Right cardiac atrium (tissue), 5 donors: Measurements from ENCODE around the gene GOLGA3. TPM values are rescaled to one million over a fixed set of nuclear protein-coding genes. Genes with fewer than 3 reads are reported as not detected.
"Not testable (repeated sequence)": the region's sequence is repeated elsewhere in the genome, so short reads cannot be mapped to it uniquely, and the experiment has no call there.

Experiments used
- ATAC-seq, 2 donors: fragments of 200-7000 bp; cut with Tn5 transposase; one replicate each; pipeline versions ENCODE4 v1.8.0 to v1.9.1; 2020; ENCODE audit warnings: moderate library complexity in 2 of 2, mild to moderate bottlenecking in 1 of 2
- DNase-seq, 3 donors: peaks; one replicate each; pipeline ENCODE4 v3.0.0-alpha.2; 2020
- H3K27ac ChIP-seq: one replicate; pipeline ENCODE4 v1.5.1; 2013; ENCODE audit warnings: mild to moderate bottlenecking, low read length, control low read depth, moderate library complexity
- H3K27me3 ChIP-seq: one replicate; pipeline ENCODE4 v1.6.1; 2013; ENCODE audit not compliant: control insufficient read depth, insufficient read depth
- H3K4me1 ChIP-seq: one replicate; pipeline ENCODE4 v1.6.1; 2013; ENCODE audit warnings: low read length; ENCODE audit not compliant: control insufficient read depth, insufficient read depth
- H3K4me3 ChIP-seq: one replicate; pipeline ENCODE4 v1.5.1; 2013; ENCODE audit warnings: low read length, control low read depth
- H3K9me3 ChIP-seq: one replicate; pipeline ENCODE4 v1.6.1; 2013; ENCODE audit warnings: low read length; ENCODE audit not compliant: control insufficient read depth
- WGBS: extraction: QIAGEN DNeasy Blood & Tissue Kit; methylation state at CpG from one replicate; pipeline ENCODE4 v1.1.7; 2013; 5-methylcytosine and 5-hydroxymethylcytosine counted together
- intact Hi-C, 4 donors: fragments of 100-400 bp; cut with DNase I; formaldehyde crosslinking; loops; one replicate each; pipeline versions ENCODE4 v1.11.0 to v1.14.0; 2022 to 2023
- long read RNA-seq, 4 donors: library from polyadenylated mRNA; unstranded; transcript quantifications; one replicate each; pipeline ENCODE4 v2.0.0, GENCODE V29; 2020 to 2021
- polyA plus RNA-seq: library from polyadenylated mRNA; stranded (reverse); fragments of 200-250 nt; gene quantifications from one replicate; pipeline ENCODE4 v1.2.3, GENCODE V29; 2013
- total RNA-seq, 4 donors: library from RNA; stranded (reverse); fragmentation: NEBNext Ultra II Directional; extraction: Animal tissue kit (Norgen Biotek cat#: 25700); gene quantifications; one replicate each; pipeline ENCODE4 v1.2.1, GENCODE V29; 2021
- donor health status: healthy with polysubstance abuse.
- donor health status: DM: no; HTN: yes; CAD: no.
- donor health status: DM: no; HTN: no; CAD: no.
- donor health status: DM: no; HTN: yes; CAD: no; lungs with severe emphysema.
- donor health status: DM: yes; HTN: yes; CAD: no.

The GOLGA3 gene, protein sequence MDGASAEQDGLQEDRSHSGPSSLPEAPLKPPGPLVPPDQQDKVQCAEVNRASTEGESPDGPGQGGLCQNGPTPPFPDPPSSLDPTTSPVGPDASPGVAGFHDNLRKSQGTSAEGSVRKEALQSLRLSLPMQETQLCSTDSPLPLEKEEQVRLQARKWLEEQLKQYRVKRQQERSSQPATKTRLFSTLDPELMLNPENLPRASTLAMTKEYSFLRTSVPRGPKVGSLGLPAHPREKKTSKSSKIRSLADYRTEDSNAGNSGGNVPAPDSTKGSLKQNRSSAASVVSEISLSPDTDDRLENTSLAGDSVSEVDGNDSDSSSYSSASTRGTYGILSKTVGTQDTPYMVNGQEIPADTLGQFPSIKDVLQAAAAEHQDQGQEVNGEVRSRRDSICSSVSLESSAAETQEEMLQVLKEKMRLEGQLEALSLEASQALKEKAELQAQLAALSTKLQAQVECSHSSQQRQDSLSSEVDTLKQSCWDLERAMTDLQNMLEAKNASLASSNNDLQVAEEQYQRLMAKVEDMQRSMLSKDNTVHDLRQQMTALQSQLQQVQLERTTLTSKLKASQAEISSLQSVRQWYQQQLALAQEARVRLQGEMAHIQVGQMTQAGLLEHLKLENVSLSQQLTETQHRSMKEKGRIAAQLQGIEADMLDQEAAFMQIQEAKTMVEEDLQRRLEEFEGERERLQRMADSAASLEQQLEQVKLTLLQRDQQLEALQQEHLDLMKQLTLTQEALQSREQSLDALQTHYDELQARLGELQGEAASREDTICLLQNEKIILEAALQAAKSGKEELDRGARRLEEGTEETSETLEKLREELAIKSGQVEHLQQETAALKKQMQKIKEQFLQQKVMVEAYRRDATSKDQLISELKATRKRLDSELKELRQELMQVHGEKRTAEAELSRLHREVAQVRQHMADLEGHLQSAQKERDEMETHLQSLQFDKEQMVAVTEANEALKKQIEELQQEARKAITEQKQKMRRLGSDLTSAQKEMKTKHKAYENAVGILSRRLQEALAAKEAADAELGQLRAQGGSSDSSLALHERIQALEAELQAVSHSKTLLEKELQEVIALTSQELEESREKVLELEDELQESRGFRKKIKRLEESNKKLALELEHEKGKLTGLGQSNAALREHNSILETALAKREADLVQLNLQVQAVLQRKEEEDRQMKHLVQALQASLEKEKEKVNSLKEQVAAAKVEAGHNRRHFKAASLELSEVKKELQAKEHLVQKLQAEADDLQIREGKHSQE (N-terminal part only)
- total RNA-seq: 10 to 100 TPM; 28.0 to 49.8 (median 37.2) TPM
- 14.6 TPM for polyA plus RNA-seq
- long read RNA-seq, donor 1, partial matches to known transcripts: 11 of 34 reads
- long read RNA-seq, donor 1, other reads (novel, unspliced or antisense): 23 of 34 reads
- long read RNA-seq, donor 2, partial matches to known transcripts: 3 of 9 reads
- long read RNA-seq, donor 2, other reads (novel, unspliced or antisense): 5 of 9 reads
- long read RNA-seq, donor 3, partial matches to known transcripts: 35 of 69 reads
- long read RNA-seq, donor 3, other reads (novel, unspliced or antisense): 34 of 69 reads
- long read RNA-seq, donor 4, partial matches to known transcripts: 3 of 11 reads
- long read RNA-seq, donor 4, other reads (novel, unspliced or antisense): 8 of 11 reads

- peak; percentile 97 for ATAC-seq
- peak; percentile 95 to 98 (median 98) for DNase-seq
- 2% methylated on average over 74 of the region's 78 CpGs for WGBS
- intact Hi-C loops: no loop called here
- Histone ChIP-seq H3K27ac (peak within 1 kb of the TSS; percentile 93), H3K4me3 (peak within 1 kb of the TSS; percentile 84), H3K27me3 (no peaks in the 10 kb centered on the region), H3K9me3 (no peaks in the 10 kb centered on the region), H3K4me1 (peaks cover 2% of the 10 kb centered on the region)
These were observed at the start of gene GOLGA3 for GRCh38 chr12:132828706-132829534. Gene GOLGA3, minus strand, starts transcription at chr12:132828869. Its CDS starts 6,741 bp downstream, at chr12:132822128.

- ATAC-seq, H3K27me3 ChIP-seq, H3K4me3 ChIP-seq, H3K27ac ChIP-seq, H3K9me3 ChIP-seq, H3K4me1 ChIP-seq, DNase-seq, intact Hi-C loops: not testable (repeated sequence)
- 93% methylated on average over 21 of the region's 21 CpGs for WGBS
These were observed 46.0 kb upstream of the GOLGA3 start for GRCh38 chr12:132874620-132875019.

DNA sequence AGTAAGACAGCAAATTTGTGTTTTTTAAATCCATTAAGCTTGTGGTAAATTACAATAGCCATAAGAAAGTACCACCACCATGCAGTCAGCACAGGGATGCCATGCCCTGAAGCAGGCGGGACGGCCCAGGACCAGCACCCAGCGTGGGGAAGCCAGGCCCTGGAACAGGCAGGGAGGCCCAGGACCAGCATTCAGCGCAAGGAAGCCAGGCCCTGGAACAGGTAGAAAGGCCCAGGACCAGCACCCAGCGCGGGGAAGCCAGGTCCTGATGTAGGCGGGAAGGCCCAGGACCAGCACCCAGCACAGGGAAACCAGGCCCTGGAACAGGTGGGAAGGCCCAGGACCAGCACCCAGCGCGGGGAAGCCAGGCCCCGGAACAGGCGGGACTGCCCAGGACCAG, 45.5 kb upstream of the GOLGA3 start:
- intact Hi-C loops: no loop called here
- ATAC-seq (no peak), DNase-seq (no peak)
- Histone ChIP-seq H3K27me3 (no peaks in the 10 kb centered on the region), H3K9me3 (no peaks in the 10 kb centered on the region), H3K27ac (no peak overlapping the region), H3K4me1 (no peaks in the 10 kb centered on the region), H3K4me3 (no peak overlapping the region)
- WGBS: over 99% methylated on average over 11 of the region's 11 CpGs

GRCh38 chr12:132873724-132874123, 45.1 kb upstream of the GOLGA3 start:
- DNase-seq (no peak), ATAC-seq (peak in 1 of 2 donors; percentile 50)
- Histone ChIP-seq H3K27me3 (no peaks in the 10 kb centered on the region), H3K4me3 (no peak overlapping the region), H3K27ac (no peak overlapping the region), H3K4me1 (no peaks in the 10 kb centered on the region), H3K9me3 (no peaks in the 10 kb centered on the region)
- intact Hi-C loops: no loop called here
- whole genome bisulfite sequencing: 94% methylated on average over 10 of the region's 10 CpGs

DNA sequence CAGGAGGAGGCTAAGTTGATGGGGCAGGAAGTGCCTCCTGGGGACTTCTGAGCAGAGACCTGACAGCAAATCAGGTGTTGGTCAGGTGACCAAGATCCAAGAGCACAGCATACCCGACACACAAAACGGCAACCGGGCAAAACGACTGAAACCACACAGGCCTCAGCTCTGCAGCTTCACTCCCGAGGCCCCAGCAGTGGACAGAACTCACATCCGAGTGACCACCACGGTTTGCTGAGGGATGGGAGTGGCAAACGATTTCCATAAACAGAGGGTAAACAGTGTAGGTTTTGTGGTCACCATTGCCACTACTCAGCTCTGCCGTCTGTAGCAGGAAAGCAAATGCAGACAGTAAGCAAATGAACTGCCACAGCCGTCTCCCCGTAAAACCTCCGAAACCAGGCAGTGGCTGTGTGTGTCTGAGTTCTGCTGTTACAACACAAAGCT, 44.3 kb upstream of the GOLGA3 start:
- ATAC-seq: peak in 1 of 2 donors; percentile 16
- intact Hi-C loops: no loop called here
- Histone ChIP-seq H3K4me1 (no peaks in the 10 kb centered on the region), H3K27me3 (no peaks in the 10 kb centered on the region), H3K4me3 (no peak overlapping the region), H3K9me3 (no peaks in the 10 kb centered on the region), H3K27ac (no peak overlapping the region)
- 87% methylated on average over 12 of the region's 12 CpGs for WGBS
- DNase-seq: no peak

DNA sequence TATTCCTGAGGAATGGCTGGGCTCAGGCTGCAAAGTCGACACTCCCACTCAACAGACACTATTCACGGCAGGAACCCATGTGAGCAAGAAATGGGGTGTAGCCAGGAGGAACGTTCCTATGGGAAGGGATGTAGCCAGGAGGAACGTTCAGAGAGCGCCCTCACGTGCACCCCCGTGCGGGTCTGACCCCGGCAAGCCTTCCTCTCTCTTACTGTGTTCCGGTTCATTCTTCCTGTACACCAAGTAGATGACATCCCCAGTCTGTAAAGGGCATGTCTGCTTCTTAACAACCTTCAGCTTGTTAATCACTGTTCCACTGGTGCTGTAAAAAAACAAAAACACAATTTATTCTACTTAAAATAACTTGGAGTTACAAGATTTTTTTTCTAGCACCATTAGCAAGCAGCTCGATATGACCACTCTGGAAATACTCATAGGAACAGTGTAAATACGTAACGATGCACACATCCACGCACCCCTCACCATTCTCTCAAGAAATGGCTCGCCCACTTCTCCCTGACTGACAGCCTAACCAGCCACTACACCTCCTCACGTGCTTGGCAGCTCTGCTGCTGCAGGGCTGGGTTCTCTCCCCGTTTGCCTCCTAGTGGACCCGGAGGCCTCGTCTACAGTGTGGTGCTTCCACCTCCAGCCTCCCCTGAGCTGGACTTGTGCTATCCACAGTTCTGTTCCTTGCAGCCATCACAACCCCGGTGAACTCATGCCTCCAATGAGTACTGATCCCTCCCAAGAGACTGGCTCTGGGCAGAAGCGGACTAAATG, 43.6 kb upstream of the GOLGA3 start:
- WGBS: 92% methylated on average over 21 of the region's 21 CpGs
- no peaks in the 10 kb centered on the region for H3K9me3 ChIP-seq

DNA sequence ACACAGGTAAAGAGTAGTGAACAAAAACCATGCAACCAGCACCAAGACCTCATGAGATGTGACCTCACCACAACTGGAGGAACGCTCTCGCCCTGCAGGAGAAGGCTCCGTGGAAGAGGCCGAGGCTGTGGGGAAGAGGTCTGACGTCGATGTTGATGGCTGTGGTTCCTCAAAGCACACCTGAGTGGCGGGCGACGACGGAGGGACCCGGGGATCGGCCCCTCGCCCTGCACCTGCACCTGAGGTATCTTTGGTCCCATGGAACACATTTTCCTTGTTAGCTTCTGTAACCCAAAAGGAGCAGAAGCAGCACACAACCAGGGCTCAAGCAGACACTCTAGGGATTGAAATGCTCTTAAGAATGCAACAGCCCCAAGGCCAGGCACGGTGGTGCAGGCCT, 40.9 kb upstream of the GOLGA3 start:
- intact Hi-C loops: no loop called here
- no peaks in the 10 kb centered on the region for H3K9me3 ChIP-seq
- H3K4me3 ChIP-seq: no peak overlapping the region
- H3K27me3 ChIP-seq: no peaks in the 10 kb centered on the region
- H3K27ac ChIP-seq: no peak overlapping the region
- no peaks in the 10 kb centered on the region for H3K4me1 ChIP-seq
- ATAC-seq (no peak), DNase-seq (no peak)
- WGBS: 94% methylated on average over 14 of the region's 14 CpGs

More for the DNA sequence above, 43.6 kb upstream of the GOLGA3 start:
- Histone ChIP-seq H3K4me1 (no peaks in the 10 kb centered on the region), H3K4me3 (no peak overlapping the region), H3K27me3 (no peaks in the 10 kb centered on the region), H3K27ac (no peak overlapping the region)
- intact Hi-C loops: no loop called here
- no peak for ATAC-seq
- DNase-seq: no peak

GRCh38 chr12:132866251-132866828, 37.7 kb upstream of the GOLGA3 start:
- intact Hi-C loops: no loop called here
- Histone ChIP-seq H3K27me3 (no peaks in the 10 kb centered on the region), H3K27ac (no peak overlapping the region), H3K4me1 (no peaks in the 10 kb centered on the region), H3K9me3 (no peaks in the 10 kb centered on the region), H3K4me3 (no peak overlapping the region)
- ATAC-seq (no peak), DNase-seq (no peak)
- 89% methylated on average over 14 of the region's 14 CpGs for WGBS

- Histone ChIP-seq H3K9me3 (no peaks in the 10 kb centered on the region), H3K4me3 (no peak overlapping the region), H3K27ac (no peak overlapping the region), H3K27me3 (no peaks in the 10 kb centered on the region), H3K4me1 (no peaks in the 10 kb centered on the region)
- WGBS: 86% methylated on average over 8 of the region's 8 CpGs
- ATAC-seq (no peak), DNase-seq (no peak)
- intact Hi-C loops: no loop called here
These were observed 32.9 kb upstream of the GOLGA3 start for GRCh38 chr12:132861558-132861957.
